OCI-LY7 (cell line): ENCODE measurements around the gene ATP9B. TPM values are rescaled to one million over a fixed set of nuclear protein-coding genes. Genes with fewer than 3 reads are reported as not detected.

ENCODE experiments used
- BruUV-seq: library from RNA; stranded (reverse); fragments of 400-500 nt; replicated peaks from 2 replicates; lab custom pipeline; 2021; lab: Mats Ljungman, UMichigan
- CTCF ChIA-PET: fragments of 300-600 bp; sonication (Branson Sonifier 250); formaldehyde crosslinking; loops from one replicate; lab custom pipeline; 2022; ENCODE audit warnings: antibody characterized with exemption; ENCODE audit not compliant: unreplicated experiment; lab: Charles Lee
- POLR2A ChIA-PET: fragments of 300-600 bp; sonication (Branson Sonifier 250); formaldehyde crosslinking; loops from one replicate; lab custom pipeline; 2022; ENCODE audit warnings: antibody characterized with exemption; lab: Charles Lee
- DNase-seq: peaks from one replicate; pipeline ENCODE4 v3.0.0-alpha.2; 2015; ENCODE audit warnings: low spot score
- H2AFZ ChIP-seq: fragments of 200-600 bp; sonication (generic), shearing (Covaris generic); 2 replicates; pipeline ENCODE4 v1.6.1; 2014; ENCODE audit warnings: mild to moderate bottlenecking, antibody characterized with exemption, low read length, moderate library complexity
- H3K27ac ChIP-seq: fragments of 200-600 bp; sonication (generic); 2 replicates; pipeline ENCODE4 v1.5.1; 2014; ENCODE audit warnings: mixed run types, low read depth, mild to moderate bottlenecking, moderate library complexity, low read length, inconsistent platforms; ENCODE audit not compliant: poor library complexity, severe bottlenecking
- H3K36me3 ChIP-seq: fragments of 200-600 bp; sonication (generic); 2 replicates; pipeline ENCODE4 v1.6.1; 2014; ENCODE audit warnings: mild to moderate bottlenecking, antibody characterized with exemption, low read length, moderate library complexity, mixed read lengths; ENCODE audit not compliant: insufficient read depth
- H3K4me1 ChIP-seq: fragments of 200-600 bp; sonication (generic); 2 replicates; pipeline ENCODE4 v1.5.1; 2014; ENCODE audit warnings: mild to moderate bottlenecking, low read length; ENCODE audit not compliant: insufficient read depth, poor library complexity, severe bottlenecking
- H3K4me2 ChIP-seq: fragments of 200-600 bp; sonication (generic); 2 replicates; pipeline ENCODE4 v1.6.1; 2014; ENCODE audit warnings: mild to moderate bottlenecking, low read length
- H3K4me3 ChIP-seq: fragments of 200-600 bp; sonication (generic); 2 replicates; pipeline ENCODE4 v1.5.1; 2014; ENCODE audit warnings: mild to moderate bottlenecking, low read depth, low read length; ENCODE audit not compliant: poor library complexity, severe bottlenecking
- H3K79me2 ChIP-seq: fragments of 200-600 bp; sonication (generic); 2 replicates; pipeline ENCODE4 v1.6.1; 2016; ENCODE audit warnings: low read depth, mild to moderate bottlenecking, low read length, moderate library complexity, mixed read lengths; ENCODE audit not compliant: insufficient read depth
- H3K9me2 ChIP-seq: fragments of 200-600 bp; sonication (generic); 2 replicates; pipeline ENCODE4 v1.6.1; 2016; ENCODE audit warnings: mild to moderate bottlenecking, low read length, mixed read lengths; ENCODE audit not compliant: insufficient read depth
- H3K9me3 ChIP-seq: fragments of 200-600 bp; sonication (generic); 2 replicates; pipeline ENCODE4 v1.6.1; 2014; ENCODE audit warnings: mild to moderate bottlenecking, mixed run types, low read length, mixed read lengths
- H4K20me1 ChIP-seq: fragments of 200-600 bp; sonication (generic); 2 replicates; pipeline ENCODE4 v1.6.1; 2014; ENCODE audit warnings: mild to moderate bottlenecking, antibody characterized with exemption, low read length, moderate library complexity, mixed read lengths; ENCODE audit not compliant: insufficient read depth
- EZH2phosphoT487 ChIP-seq: fragments of 200-600 bp; sonication (generic); IDR thresholded peaks from 2 replicates; pipeline ENCODE4 v1.6.1; 2018; ENCODE audit warnings: low read depth, borderline replicate concordance, mild to moderate bottlenecking, mixed run types, antibody characterized with exemption, low read length, moderate library complexity, mixed read lengths
- intact Hi-C: fragments of 100-400 bp; cut with micrococcal nuclease; formaldehyde crosslinking; loops from one replicate; pipeline ENCODE4 v1.10.0; 2022; ENCODE audit not compliant: unreplicated experiment
- total RNA-seq, 2 experiments: library from RNA; depleted of rRNA in 1 of 2; stranded (reverse); fragments of >200 nt in 1 of 2; shearing (Covaris generic) in 1 of 2; gene quantifications; 2 replicates each; pipeline ENCODE4 v1.2.3, GENCODE V29; 2014 to 2022
- TF ChIP-seq, protein P1 (sequence below): fragments of 200-600 bp; sonication (generic); conservative IDR thresholded peaks from 2 replicates; pipeline ENCODE4 v1.5.1; 2014; ENCODE audit warnings: mild to moderate bottlenecking, antibody characterized with exemption, low read length, moderate library complexity, mixed read lengths

The ATP9B gene
- total RNA-seq, 2 experiments from 2014 or later: 27.1 to 36.4 TPM

DNA sequence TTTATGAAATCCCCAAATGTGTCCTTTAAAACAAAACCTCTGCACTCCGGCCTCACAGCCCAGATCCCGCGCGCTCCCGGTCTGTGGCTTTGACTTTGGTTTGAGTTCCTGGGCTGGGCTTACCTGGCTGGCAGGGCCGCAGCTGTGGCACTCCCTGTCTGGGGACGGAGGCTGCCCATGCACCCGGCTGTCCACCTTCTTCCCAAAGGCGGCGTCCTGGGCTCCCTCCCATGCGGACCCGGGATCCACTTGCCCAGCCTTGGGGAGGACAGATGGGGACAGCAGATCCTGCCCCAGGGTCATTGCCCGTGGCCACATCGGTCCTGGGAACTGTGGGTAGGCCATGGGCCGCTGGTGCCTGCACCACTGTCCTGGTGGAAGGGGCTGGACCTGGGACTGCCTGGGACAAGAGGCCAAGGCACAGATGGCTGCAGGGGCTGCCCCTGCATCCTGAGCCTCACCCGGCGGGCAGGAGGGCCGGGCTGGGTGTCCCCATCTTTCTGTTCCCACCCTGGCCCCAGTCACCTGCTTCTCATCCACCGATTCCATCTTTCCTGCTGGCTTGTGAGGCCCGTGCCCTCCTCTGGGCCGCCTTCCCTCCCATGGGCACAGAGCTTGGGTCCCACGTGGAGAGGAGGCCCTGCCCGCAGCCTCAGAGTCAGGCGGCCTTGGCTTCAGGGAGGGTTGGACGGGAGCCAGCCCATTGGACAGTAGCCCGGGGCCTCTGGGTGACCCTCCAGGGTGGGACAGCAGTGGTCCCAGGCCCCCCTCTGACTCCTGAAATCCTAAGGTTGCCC is 354.2 kb downstream of the ATP9B start:
- Histone ChIP-seq H3K27ac (no peak overlapping the region), H4K20me1 (no peaks in the 10 kb centered on the region; the same call in 1 of the 2 replicates), H3K4me3 (no peak overlapping the region), H3K4me1 (no peaks in the 10 kb centered on the region), H3K9me2 (no peaks in the 10 kb centered on the region), H3K9me3 (no peaks in the 10 kb centered on the region), H2AFZ (no peak overlapping the region), H3K36me3 (peaks cover 22% of the 10 kb centered on the region), H3K79me2 (peaks cover 4% of the 10 kb centered on the region; the same call in 1 of the 2 replicates), H3K4me2 (no peak overlapping the region)
- no TSS peak for BruUV-seq
- no peak for DNase-seq
- CTCF ChIA-PET: no interaction called here
- no peak for TF ChIP-seq EZH2phosphoT487
- TF ChIP-seq, protein P1, sequence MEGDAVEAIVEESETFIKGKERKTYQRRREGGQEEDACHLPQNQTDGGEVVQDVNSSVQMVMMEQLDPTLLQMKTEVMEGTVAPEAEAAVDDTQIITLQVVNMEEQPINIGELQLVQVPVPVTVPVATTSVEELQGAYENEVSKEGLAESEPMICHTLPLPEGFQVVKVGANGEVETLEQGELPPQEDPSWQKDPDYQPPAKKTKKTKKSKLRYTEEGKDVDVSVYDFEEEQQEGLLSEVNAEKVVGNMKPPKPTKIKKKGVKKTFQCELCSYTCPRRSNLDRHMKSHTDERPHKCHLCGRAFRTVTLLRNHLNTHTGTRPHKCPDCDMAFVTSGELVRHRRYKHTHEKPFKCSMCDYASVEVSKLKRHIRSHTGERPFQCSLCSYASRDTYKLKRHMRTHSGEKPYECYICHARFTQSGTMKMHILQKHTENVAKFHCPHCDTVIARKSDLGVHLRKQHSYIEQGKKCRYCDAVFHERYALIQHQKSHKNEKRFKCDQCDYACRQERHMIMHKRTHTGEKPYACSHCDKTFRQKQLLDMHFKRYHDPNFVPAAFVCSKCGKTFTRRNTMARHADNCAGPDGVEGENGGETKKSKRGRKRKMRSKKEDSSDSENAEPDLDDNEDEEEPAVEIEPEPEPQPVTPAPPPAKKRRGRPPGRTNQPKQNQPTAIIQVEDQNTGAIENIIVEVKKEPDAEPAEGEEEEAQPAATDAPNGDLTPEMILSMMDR: no peak
- intact Hi-C loops: no loop called here
- POLR2A ChIA-PET: no interaction called here

DNA sequence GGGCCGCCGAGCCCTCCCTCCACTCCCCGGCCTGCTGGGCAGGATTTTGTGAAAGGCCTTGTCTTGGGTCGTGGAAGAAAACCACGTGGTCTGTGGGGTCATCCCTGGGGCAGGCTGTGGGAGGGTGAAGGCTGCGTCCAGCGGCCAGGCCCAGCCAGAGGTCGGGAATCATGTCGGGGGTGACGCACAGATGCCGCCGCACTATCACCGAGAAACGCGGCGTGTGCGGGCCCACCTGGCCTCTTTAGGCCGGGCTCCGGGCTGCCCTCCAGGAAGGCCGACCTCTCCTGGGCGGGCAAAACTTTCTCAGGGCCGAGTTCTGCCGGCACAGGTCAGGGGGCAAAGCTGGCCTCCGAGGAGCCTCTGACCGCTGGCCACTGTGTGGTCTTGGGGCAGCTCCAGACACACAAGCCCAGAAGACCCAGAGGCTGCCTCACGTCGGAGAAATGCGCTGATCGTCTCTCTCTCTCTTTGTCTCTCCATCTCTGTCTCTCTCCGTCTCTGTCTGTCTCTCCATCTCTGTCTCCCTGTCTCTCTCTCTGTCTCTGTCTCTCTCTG is 354.9 kb downstream of the ATP9B start:
- no peaks in the 10 kb centered on the region for H3K4me1 ChIP-seq
- no peak overlapping the region for H3K4me3 ChIP-seq
- H2AFZ ChIP-seq: no peak overlapping the region
- H3K79me2 ChIP-seq: peaks cover 4% of the 10 kb centered on the region; the same call in 1 of the 2 replicates
- H3K9me2 ChIP-seq: no peaks in the 10 kb centered on the region
- CTCF ChIA-PET: no interaction called here
- intact Hi-C loops: no loop called here
- H4K20me1 ChIP-seq: no peaks in the 10 kb centered on the region; the same call in 1 of the 2 replicates
- no peak overlapping the region for H3K4me2 ChIP-seq
- peaks cover 22% of the 10 kb centered on the region for H3K36me3 ChIP-seq
- POLR2A ChIA-PET: no interaction called here
- BruUV-seq: no TSS peak
- no peak overlapping the region for H3K27ac ChIP-seq
- no peaks in the 10 kb centered on the region for H3K9me3 ChIP-seq
- DNase-seq: no peak
- no peak for TF ChIP-seq EZH2phosphoT487
- TF ChIP-seq, protein P1: no peak
